HG02588 (cell line): Measurements from ENCODE around the gene KRT17.
"Not testable (repeated sequence)": the region's sequence is repeated elsewhere in the genome, so short reads cannot be mapped to it uniquely, and the experiment has no call there.

ENCODE experiments used
- ATAC-seq: cut with Tn5 transposase; IDR thresholded peaks from one replicate; pipeline ENCODE4 v1.9.1; 2021; ENCODE audit warnings: mild to moderate bottlenecking, moderate library complexity; ENCODE audit not compliant: unreplicated experiment

The KRT17 gene

DNA sequence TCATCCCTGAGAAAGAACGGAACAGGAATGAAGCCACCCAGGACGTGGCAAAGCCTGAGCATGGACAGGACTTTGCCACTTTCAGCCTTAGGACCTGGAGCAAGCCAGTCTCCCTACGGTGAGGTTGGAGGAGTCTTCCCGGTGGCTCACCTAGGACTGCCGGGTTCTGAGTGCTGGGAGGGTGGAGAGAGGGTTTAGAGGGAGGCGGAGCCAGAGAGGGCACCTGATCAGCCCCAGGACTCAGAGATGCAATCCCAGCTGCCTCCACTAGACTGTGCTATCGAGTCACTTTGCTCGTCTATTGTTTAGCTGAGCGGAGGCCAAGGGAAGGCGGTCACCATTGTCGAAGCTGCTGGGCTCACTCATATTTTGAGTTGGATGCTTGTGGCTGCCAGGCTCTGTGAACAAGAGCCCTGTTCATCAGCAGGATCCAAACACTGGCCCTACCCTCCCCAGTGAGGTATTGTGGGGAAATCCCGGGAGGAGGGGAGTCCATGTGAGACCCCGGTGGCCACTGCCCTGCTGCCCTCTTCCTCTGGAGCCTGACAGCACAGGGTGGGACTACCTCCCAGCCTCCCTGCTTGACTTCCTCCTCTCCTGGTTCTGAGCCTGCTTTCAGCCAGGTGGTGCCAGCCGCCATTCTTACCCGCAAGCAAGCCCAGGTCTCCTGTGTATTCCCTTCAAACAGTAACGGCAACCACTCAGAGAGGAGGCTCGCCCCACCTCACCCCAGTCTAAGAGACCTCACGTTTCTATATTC lies 44.7 kb downstream of the KRT17 start:
- no peak for ATAC-seq

DNA sequence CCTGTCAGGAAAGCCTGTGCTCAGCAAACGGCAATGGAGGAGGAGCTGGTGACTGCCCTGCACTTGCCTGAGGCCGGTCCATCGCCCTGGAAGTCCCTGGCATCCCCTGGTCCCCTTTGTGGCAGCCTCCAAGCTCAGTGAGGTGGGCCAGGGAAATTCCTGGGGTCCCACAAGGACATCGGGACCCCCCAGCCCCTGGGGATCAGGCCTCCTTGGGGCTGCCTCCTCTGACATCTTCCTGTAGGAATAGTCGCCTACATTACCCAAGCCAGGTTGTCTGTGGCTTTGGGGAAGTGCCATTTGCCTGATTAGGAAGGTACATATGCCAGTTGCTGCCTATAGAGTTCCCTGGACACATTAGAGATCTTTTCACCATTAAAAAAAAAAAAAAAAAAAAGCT lies 45.4 kb downstream of the KRT17 start:
- no peak for ATAC-seq

DNA sequence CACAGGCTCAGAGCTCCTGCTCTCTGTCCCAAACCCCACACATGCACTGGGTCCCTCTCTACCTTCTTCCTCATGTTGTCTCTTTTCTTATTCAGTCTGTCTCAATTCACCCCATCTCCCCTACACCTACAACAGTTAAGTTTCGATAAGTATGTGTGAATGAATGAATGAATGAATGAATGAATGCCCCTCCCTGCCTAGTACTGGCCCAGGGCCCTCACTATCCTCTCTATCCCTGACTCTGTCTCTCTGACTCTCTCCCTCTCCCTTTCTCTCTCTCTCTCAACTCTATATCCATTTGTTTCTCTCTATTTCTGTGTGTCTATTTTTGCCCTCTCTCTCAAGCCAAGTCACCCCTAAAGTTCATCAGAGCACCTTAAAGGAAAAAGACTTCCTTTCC lies 45.8 kb downstream of the KRT17 start:
- no peak for ATAC-seq

DNA sequence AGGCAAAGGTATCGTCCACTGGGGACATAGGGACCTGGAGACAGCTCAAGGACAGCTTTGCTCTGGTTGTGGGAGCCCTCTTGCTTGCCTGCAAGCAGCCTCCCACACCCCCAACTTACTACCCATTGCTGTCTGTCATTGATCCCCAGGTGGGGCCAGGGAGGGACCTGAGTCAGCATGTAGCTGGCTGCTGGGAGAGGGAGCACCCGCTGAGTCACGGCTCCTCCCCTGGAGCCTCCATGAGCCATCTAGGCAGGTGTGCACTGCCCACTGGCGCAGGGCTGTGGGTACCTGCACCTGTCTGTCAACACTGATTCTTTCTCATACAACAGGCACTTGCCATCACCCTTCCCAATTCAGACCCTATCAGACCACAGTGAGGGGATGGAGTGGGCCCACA lies 47.6 kb downstream of the KRT17 start:
- not testable (repeated sequence) for ATAC-seq

DNA sequence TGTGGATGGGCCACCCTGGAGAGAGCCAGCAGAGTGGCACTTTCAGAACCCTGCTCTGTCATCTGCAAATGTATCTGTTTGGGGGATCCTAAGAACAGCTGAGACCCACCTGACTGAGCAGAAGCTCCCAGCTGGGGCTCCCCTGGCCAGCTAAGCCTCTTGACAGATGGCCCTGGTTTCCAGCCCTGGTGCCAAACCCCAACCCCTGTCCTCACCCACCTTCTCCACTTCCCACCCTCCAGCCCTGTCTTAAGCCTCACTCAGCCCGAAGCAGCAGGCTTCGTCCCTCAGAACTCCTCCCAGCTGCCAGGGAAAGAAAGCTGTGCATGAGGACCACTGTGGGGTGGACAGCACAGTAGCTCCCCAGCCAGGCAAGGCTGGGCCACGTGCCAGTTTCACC lies 49.0 kb downstream of the KRT17 start:
- ATAC-seq = no peak

DNA sequence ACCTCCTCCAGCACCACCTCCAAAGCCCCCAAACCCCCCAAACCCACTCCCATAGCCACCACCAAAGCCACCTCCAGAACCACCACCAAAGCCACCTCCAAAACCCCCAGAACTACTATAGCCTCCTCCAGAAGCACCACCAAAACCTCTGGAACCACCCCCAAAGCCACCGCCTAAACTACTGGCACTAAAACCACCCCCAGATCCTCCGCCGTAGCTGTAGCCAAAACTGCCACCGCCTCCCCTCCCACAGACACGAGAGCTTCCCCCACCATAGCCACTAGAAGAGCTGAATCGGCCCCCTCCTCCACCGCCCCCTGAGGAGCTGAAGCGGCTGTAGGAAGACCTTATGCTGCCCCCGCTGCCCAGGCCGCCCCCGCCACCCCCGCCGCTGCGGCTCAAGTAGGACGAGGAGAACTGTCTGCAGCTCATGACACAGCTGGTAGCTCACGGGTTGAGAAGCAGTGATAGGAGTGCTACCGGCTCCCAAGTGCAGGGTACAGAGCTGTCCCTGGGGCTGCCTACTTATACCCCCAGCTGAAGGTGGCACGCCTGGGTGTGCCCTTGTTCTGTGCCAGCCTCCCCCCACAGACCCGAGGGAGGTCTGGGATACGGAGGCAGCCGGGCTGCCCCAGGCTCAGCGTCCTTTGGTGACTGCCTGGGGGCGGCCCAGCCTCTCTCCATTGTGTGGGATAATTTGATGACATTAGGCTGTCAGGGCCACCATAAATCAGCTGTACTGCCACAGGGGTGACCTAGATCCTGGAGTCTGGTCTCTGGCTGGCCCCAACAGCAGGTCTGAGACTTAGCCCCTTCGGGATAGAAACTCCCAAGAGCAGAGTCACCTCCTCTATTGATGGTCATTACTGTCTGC lies 52.6 kb downstream of the KRT17 start, which contains the start of gene KRT9:
Gene KRT9 (minus strand): TSS at position 499 of the 874 bp plus-strand sequence. CDS start 67 bp downstream, at position 432.
- ATAC-seq = no peak
